ENCODE data around the gene ANKFY1.

The ANKFY1 gene

DNA sequence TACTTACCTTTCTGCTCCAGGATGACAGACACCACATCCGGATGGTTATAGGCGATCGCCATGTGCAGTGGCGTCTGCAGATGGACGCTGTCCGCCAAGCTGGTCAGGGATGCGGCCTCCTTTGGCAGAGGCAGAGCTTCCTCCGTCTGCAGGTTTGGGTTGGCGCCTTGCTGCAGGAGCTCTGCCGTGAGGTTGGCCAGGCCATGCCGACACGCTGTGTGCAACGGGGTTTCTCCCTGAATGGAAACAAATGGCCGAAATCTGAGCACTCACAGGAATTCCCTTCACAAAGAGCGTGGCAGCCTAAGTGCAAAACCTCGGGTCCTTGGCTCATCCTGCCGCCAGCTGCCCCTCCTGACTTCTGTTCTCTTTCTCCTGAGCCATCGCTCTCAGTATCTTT lies 79.0 kb downstream of the ANKFY1 start:
- no peak for DNase-seq (ENCODE audit: low read depth)
- TF ChIP-seq, protein P1, sequence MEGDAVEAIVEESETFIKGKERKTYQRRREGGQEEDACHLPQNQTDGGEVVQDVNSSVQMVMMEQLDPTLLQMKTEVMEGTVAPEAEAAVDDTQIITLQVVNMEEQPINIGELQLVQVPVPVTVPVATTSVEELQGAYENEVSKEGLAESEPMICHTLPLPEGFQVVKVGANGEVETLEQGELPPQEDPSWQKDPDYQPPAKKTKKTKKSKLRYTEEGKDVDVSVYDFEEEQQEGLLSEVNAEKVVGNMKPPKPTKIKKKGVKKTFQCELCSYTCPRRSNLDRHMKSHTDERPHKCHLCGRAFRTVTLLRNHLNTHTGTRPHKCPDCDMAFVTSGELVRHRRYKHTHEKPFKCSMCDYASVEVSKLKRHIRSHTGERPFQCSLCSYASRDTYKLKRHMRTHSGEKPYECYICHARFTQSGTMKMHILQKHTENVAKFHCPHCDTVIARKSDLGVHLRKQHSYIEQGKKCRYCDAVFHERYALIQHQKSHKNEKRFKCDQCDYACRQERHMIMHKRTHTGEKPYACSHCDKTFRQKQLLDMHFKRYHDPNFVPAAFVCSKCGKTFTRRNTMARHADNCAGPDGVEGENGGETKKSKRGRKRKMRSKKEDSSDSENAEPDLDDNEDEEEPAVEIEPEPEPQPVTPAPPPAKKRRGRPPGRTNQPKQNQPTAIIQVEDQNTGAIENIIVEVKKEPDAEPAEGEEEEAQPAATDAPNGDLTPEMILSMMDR (IDR thresholded peaks at IDR 0.05; ENCODE audit: control insufficient read depth, extremely low read depth, insufficient read depth): no peak
- H3K4me3 ChIP-seq (ENCODE audit: low read depth, low read length): no peak overlapping the region

DNA sequence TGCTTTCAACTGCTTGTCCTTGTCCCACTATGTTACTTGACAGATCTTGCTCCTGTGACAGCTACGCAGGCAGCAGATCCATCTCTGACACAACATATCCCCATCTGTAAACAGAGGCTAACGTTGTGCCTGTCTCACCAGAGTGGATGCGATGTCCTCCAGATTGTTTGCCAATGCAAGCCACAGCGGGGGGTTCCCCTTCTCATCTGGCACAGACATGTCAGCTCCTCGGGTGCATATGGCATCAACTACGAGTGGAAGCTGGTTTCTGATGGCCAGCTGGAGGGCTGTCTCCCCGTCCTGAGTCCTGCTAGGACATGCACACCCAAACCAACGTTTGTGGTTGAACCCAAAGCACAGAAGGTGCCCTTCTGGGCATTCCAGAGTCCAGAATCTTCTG lies 81.7 kb downstream of the ANKFY1 start:
- H3K4me3 ChIP-seq (ENCODE audit: low read depth, low read length): no peak overlapping the region
- no peak for DNase-seq (ENCODE audit: low read depth)
- TF ChIP-seq, protein P1 (IDR thresholded peaks at IDR 0.05; ENCODE audit: control insufficient read depth, extremely low read depth, insufficient read depth): no peak

DNA sequence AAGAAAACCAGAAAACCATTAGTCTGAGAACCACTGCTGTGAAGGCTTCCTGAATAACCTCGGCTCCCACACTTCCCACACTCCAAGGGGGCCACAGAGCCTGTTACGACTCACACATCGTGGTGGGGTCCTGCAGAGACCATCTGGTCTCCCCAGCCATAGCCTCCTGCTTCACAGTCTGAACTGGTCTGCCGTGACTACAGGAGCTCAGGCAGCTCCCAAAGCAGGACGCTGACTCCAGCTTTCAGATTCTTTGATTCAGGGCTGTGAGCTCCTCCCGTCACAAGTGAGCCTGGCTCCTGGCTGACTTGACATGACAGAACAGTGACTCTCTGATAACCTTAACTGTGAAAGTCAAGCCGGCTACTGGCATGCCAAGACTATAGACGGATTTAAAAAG lies 83.0 kb downstream of the ANKFY1 start:
- TF ChIP-seq, protein P1 (IDR thresholded peaks at IDR 0.05; ENCODE audit: control insufficient read depth, extremely low read depth, insufficient read depth): no peak
- H3K4me3 ChIP-seq (ENCODE audit: low read depth, low read length): no peak overlapping the region
- DNase-seq (ENCODE audit: low read depth): no peak

DNA sequence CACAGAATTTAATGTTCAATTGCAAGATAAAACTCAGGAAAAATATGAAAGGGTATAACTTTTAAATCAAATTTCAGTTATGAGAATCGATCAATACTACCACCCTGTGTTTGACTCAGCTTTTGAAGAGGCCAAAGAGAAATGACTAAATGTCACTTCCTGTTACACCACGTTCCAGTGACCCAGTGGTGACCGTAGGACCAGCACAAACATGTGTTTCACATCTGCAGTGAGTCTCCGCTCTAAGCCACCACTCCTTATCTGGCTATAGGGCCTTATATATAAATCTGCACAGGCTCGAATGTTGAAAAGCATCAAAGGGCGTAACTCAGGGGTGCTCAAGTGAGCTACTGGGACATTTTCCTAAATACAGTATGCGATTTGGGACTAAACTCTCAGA lies 84.7 kb downstream of the ANKFY1 start:
- no peak for DNase-seq (ENCODE audit: low read depth)
- no peak overlapping the region for H3K4me3 ChIP-seq (ENCODE audit: low read depth, low read length)
- TF ChIP-seq, protein P1 (IDR thresholded peaks at IDR 0.05; ENCODE audit: control insufficient read depth, extremely low read depth, insufficient read depth): no peak

DNA sequence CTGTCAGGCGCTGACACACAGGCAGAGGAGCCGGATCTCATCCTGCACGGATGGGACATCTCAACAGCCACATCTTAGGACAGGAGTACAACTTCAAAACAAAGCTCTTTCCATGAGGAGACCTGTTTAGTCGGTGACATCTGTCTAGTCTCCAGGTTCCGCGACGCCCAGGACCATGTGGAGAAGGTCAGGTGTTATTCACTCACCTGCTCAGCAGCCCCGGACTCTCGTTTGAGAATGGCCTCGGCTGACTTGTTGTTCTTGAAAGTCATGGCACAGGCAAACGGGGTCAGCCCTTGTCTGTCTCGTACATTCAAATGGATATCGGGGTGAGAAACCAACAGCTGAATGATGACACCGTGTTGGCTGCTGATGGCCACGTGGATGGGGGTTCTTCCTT lies 85.1 kb downstream of the ANKFY1 start:
- TF ChIP-seq, protein P1 (IDR thresholded peaks at IDR 0.05; ENCODE audit: control insufficient read depth, extremely low read depth, insufficient read depth): no peak
- no peak for DNase-seq (ENCODE audit: low read depth)
- H3K4me3 ChIP-seq (ENCODE audit: low read depth, low read length): no peak overlapping the region

DNA sequence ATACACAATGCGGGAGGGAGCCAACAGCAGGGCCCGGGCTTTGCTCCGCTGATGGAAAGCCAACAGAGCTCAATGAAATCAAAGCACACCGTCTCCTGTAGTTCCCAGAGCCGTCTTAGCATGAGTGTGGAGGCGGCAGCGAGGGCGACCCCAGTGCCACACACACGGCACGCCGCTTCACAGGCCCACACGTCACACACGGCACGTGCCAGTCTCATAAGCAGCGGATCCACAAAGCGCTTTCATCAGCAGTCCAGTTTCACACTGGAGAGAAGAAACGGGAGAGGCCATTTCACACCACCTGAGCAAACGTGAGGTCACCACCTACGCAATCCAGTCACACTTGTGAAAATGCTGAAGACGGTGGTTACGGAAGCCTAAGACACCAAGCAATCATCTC lies 86.0 kb downstream of the ANKFY1 start:
- DNase-seq (ENCODE audit: low read depth): no peak
- TF ChIP-seq, protein P1 (IDR thresholded peaks at IDR 0.05; ENCODE audit: control insufficient read depth, extremely low read depth, insufficient read depth): no peak
- no peak overlapping the region for H3K4me3 ChIP-seq (ENCODE audit: low read depth, low read length)

DNA sequence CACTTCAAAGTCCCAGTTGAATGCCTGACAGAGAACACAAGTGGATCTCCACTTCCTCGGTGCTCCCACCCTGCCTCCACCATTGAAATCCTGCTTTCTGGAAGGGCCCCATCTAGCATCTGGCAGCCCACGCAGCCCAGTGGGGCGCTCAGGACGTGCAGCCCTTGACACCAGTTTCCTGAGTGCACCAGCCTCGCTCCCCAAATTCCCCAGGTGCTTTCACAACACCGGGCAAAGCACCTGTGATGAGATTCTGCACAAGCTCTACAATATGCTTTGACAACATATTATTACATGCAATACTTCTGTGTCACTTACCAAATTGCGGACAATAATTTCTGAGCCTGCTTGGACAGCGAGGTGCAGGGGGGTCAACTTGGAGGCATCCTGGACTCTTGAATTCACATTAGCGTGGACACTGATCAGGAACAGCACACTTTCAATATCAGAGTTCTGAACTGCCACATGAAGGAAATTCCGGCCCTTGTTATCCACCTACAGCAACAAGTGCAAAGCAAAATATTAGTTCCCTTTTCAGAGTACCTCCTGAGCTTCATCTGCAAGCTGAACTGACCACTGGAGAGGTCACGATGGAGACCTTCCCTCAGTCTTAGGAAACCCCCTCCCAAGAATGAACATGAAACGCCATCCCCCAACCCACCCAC lies 86.8 kb downstream of the ANKFY1 start:
- DNase-seq (ENCODE audit: low read depth): no peak
- TF ChIP-seq, protein P1 (IDR thresholded peaks at IDR 0.05; ENCODE audit: control insufficient read depth, extremely low read depth, insufficient read depth): no peak
- H3K4me3 ChIP-seq (ENCODE audit: low read depth, low read length): no peak overlapping the region
